Transverse colon (tissue), 4 donors: ENCODE measurements around the gene STRADA.

Experiments used
- CTCF ChIP-seq, 5 experiments: fragments of 200-600 bp in 3 of 5; fragments of 450-650 bp in 2 of 5; sonication (generic) in 3 of 5; IDR thresholded peaks; 1 replicate in 2 of 5; 2 replicates in 3 of 5; pipeline ENCODE4 v1.5.1; 2016 to 2017; ENCODE audit warnings: antibody characterized with exemption in 5 of 5, inconsistent platforms in 3 of 5, mild to moderate bottlenecking in 2 of 5, moderate library complexity in 1 of 5
- POLR2A ChIP-seq: fragments of 450-650 bp; IDR thresholded peaks from one replicate; pipeline ENCODE4 v1.6.1; 2016; ENCODE audit warnings: antibody characterized with exemption, mild to moderate bottlenecking, moderate library complexity
- POLR2AphosphoS5 ChIP-seq, 3 donors: sonication (generic); formaldehyde crosslinking; IDR thresholded peaks; one replicate each; pipeline ENCODE4 v1.6.1; 2016; ENCODE audit warnings: antibody characterized with exemption in 3 of 3

- TF ChIP-seq POLR2A (no peak), POLR2AphosphoS5 (IDR thresholded peaks at IDR 0.05) (peak in 1 of 3 donors; percentile 19), CTCF (IDR thresholded peaks at IDR 0.05) (no peak)
Measured at GRCh38 chr17:63685041-63685440, 56.6 kb downstream of the STRADA start.
